HepG2 (cell line): ENCODE measurements around the gene TSKU. TPM values are rescaled to one million over a fixed set of nuclear protein-coding genes. Genes with fewer than 3 reads are reported as not detected.

Experiments used
- HDAC6 ChIP-seq: fragments of 200-600 bp; sonication (generic); IDR thresholded peaks from 2 replicates; pipeline ENCODE4 v1.7.0; 2017; ENCODE audit warnings: mild to moderate bottlenecking, antibody characterized with exemption, low read length, low read depth
- RBM39 ChIP-seq: fragments of 200-400 bp; formaldehyde crosslinking; IDR thresholded peaks from one replicate; pipeline ENCODE4 v1.6.1; 2018; ENCODE audit warnings: antibody characterized with exemption, mild to moderate bottlenecking, low read depth, low read length; ENCODE audit not compliant: poor library complexity, severe bottlenecking
- REPIN1 ChIP-seq: sonication (generic); formaldehyde crosslinking; IDR thresholded peaks from 2 replicates; pipeline ENCODE4 v1.8.0; 2022; ENCODE audit warnings: missing genetic modification reagents, low read depth, mild to moderate bottlenecking, borderline replicate concordance
- TCF12 ChIP-seq, 2 experiments: fragments of 450-650 bp in 1 of 2; sonication (generic) in 1 of 2; formaldehyde crosslinking in 1 of 2; IDR thresholded peaks; 2 replicates each; pipeline versions ENCODE4 v1.6.1 to v1.8.0; 2017 to 2022; ENCODE audit warnings: antibody characterized with exemption in 1 of 2, mild to moderate bottlenecking in 1 of 2, missing genetic modification reagents in 1 of 2, moderate library complexity in 1 of 2
- THRA ChIP-seq: sonication (generic); formaldehyde crosslinking; IDR thresholded peaks from 2 replicates; pipeline ENCODE4 v1.4.0; 2020; ENCODE audit warnings: missing genetic modification reagents, borderline replicate concordance
- ZHX1 ChIP-seq: sonication (generic); formaldehyde crosslinking; IDR thresholded peaks from 2 replicates; pipeline ENCODE4 v1.8.1; 2022; ENCODE audit warnings: low read depth, mild to moderate bottlenecking, missing genetic modification reagents
- ZNF484 ChIP-seq: sonication (generic); formaldehyde crosslinking; IDR thresholded peaks from 2 replicates; pipeline ENCODE4 v1.5.1; 2020; ENCODE audit warnings: mild to moderate bottlenecking, low read depth, missing genetic modification reagents, borderline replicate concordance
- ZNF646 ChIP-seq: sonication (generic); formaldehyde crosslinking; IDR thresholded peaks from 2 replicates; pipeline ENCODE4 v1.9.0; 2021; ENCODE audit warnings: mild to moderate bottlenecking, missing genetic modification reagents
- ZNF772 ChIP-seq: sonication (generic); formaldehyde crosslinking; IDR thresholded peaks from 2 replicates; pipeline ENCODE4 v1.5.0; 2020; ENCODE audit warnings: mild to moderate bottlenecking, missing genetic modification reagents
- ZSCAN22 ChIP-seq: sonication (generic); formaldehyde crosslinking; IDR thresholded peaks from 2 replicates; pipeline ENCODE4 v1.4.0; 2020; ENCODE audit warnings: mild to moderate bottlenecking, missing genetic modification reagents
- polyA plus RNA-seq, 8 experiments: library from polyadenylated mRNA; depleted of rRNA in 3 of 8; stranded (reverse) in 7 of 8; unstranded in 1 of 8; fragments of >200 nt; fragmentation: Illumina TruSeq in 4 of 8; extraction: Trizol in 4 of 8; gene quantifications; 2 replicates each; pipeline versions ENCODE4 v1.2.1 to v1.2.3, GENCODE V29; 2011 to 2016; ENCODE audit warnings: low read depth in 4 of 8, missing spikeins in 1 of 8, mixed read lengths in 1 of 8; ENCODE audit not compliant: insufficient read depth in 1 of 8
- total RNA-seq, 5 experiments: library from RNA; depleted of rRNA; stranded (reverse); fragments of >200 nt; fragmentation: Illumina TruSeq; extraction: Trizol; gene quantifications; 2 replicates each; pipeline ENCODE4 v1.2.3, GENCODE V29; 2016; ENCODE audit warnings: low read depth in 1 of 5
- TF ChIP-seq, protein P1 (sequence below): sonication (generic); formaldehyde crosslinking; IDR thresholded peaks from 2 replicates; pipeline ENCODE4 v1.5.0; 2020; ENCODE audit warnings: missing genetic modification reagents

The TSKU gene
- total and polyA plus RNA-seq, 2 of the 13 experiments (the other 11 are each of a cell fraction or from before 2014, with no cell fraction given), result 20.3 to 21.4 TPM

DNA sequence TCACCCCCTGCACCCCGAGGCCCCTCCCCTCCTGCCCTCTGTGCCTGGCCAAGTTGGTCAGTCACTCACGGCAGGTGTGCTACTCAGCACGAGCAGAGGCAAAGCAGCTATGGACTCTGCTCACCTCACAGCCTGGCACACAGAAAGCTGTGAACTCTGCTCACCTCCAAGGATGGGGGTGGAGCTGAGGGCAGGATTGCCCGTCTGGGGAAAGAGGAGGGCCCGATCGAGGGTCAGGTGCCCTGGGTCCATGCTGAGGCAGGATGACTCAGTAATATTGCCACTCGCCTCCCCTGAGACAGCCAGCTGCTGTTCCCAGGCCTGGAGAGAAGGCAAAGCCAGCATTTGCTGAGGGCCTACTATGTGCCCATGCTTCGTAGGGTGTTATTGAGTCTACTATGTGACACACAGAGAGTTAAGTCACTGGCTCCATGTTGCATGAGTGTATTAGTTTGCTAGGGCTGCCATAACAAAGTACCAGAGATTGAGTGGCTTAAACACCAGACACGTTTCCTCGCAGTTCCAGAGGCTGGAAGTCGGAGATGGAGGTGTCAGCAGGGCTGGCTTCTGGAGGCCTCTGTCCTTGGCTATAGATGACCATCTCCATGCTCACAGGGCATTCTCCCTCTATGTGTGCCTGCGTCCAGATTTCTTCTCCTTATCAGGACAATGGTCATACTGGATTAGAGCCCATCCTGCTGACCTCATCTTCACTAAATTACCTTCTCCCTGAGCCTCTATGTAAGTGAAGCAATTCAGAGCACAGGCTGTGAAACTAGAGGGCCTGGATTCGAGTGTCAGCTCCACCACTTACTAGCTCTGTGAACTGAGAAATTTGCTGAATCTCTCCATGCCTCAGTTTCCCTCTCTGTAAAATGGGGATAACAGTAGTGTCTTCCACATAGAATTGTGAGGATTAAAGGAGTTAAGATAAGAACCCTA is 13.2 kb upstream of the TSKU start (continued):
- TF ChIP-seq, protein P1, sequence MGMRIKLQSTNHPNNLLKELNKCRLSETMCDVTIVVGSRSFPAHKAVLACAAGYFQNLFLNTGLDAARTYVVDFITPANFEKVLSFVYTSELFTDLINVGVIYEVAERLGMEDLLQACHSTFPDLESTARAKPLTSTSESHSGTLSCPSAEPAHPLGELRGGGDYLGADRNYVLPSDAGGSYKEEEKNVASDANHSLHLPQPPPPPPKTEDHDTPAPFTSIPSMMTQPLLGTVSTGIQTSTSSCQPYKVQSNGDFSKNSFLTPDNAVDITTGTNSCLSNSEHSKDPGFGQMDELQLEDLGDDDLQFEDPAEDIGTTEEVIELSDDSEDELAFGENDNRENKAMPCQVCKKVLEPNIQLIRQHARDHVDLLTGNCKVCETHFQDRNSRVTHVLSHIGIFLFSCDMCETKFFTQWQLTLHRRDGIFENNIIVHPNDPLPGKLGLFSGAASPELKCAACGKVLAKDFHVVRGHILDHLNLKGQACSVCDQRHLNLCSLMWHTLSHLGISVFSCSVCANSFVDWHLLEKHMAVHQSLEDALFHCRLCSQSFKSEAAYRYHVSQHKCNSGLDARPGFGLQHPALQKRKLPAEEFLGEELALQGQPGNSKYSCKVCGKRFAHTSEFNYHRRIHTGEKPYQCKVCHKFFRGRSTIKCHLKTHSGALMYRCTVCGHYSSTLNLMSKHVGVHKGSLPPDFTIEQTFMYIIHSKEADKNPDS (CRISPR knock-in tag), result no peak
- TF ChIP-seq ZNF646 (CRISPR knock-in tag), result no peak
- TF ChIP-seq HDAC6, result no peak
- TF ChIP-seq ZSCAN22, result no peak
- no peak for TF ChIP-seq ZNF484
- peak; percentile 71; the same call in 1 of the 2 replicates for TF ChIP-seq THRA (CRISPR knock-in tag)
- TF ChIP-seq ZNF772 (CRISPR knock-in tag), result no peak
- TF ChIP-seq REPIN1 (CRISPR knock-in tag), result no peak
- no peak for TF ChIP-seq ZHX1 (CRISPR knock-in tag)
- TF ChIP-seq RBM39, result no peak
- no peak for TF ChIP-seq TCF12 (IDR thresholded peaks at IDR 0.05)
- 0 out of 2 replicates have a peak, but pooled peaks have one; percentile 37 for TF ChIP-seq TCF12 (CRISPR knock-in tag; IDR thresholded peaks at IDR 0.05)
